NCI-H69 (cell line): ENCODE measurements around the gene NIN.
A peak's percentile ranks its signal among the peaks of the same experiment; 100 is the strongest.

ENCODE experiments used
- DNase-seq: peaks from one replicate; lab custom pipeline; 2025; lab: John Stamatoyannopoulos, UW

NIN gene

GRCh38 chr14:50792634-50793068 is 38.3 kb downstream of the NIN start:
- DNase-seq = no peak

DNA sequence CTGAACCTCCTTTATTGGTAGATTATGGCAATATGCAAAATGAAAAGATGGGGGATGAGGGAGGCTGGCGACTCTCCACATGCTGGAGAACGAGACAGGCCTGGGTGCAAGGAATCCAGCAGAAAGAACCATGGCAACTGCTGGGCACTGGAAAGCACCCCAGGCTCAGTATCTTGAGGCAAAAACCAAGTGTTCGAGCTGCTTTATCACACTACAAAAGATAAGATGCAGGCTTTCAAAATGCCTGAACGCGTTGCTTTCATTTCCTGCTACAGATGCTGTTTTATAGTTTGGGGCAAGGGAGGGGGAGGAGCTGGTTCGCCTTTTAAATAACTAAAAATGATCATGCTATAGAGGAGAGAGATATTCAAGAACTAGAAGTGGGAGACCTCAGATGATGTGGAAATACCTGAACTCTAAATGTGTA is 38.9 kb downstream of the NIN start:
- no peak for DNase-seq

- no peak for DNase-seq
These were observed 39.8 kb downstream of the NIN start for GRCh38 chr14:50791201-50791600.

- DNase-seq = no peak
These were observed 40.4 kb downstream of the NIN start for GRCh38 chr14:50790589-50790988.

DNA sequence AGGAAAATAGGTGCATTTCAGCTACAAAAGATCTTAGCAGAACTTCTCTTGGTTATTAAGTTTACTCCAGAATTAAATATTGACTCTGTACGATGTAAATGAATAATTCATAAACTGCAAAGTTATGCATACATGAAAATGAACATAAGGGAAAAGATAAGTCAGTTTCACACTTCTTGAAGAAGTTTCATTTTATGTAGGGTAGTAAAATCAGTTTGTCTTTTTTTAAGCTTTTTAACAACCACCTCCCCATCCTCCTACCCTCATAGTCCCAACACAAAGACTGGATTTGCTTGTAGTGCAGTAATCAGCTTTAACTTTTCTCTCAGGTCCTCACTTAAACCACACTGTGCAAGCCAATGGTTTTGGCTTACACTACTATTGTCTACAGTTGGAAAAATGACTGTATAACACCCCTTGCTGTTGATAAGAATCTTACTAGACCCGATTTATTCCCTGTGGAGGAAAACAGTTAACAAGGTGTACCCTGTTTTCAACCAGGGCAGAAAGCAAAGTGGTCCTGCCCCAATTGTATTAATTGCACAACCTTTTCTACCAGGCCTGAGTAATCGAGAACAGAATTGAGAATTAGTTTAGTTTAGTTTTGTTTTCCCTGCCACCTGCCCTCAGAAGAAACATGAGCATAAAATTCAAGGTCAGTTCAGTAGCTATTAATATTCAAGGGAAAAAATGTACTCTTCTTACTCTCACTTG is 44.1 kb downstream of the NIN start:
- DNase-seq = peak; percentile 65

DNA sequence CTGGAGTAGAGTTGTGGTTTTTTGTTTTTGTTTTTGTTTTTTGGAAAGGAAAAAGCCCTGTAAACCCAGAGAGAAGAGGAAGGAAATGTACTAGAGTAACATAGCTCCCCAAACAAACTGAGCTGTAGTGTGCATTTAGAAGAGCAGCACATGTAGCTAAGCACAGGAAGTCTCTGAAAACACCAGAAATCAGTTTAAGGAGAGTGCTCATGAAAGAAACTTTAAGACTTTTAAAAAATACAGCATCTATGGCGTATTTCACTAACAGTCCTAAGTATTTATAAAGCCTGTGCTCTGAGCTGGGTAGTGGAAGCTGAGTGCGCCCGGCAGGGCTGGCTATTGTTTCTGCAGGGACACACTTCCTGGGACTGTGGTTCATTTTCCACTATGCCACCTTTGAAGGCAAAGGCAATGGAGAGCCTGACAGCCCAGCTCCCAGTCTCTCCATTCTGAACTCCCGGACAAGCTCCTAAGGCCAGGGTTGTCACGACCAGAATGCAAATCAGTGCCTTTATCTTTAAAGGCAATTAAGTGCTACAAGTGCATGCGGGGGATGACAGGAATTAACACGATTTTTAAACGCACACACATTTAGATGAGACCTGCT is 45.4 kb downstream of the NIN start:
- peak; percentile 66 for DNase-seq

GRCh38 chr14:50784683-50785456 is 46.1 kb downstream of the NIN start:
- DNase-seq = peak; percentile 93

GRCh38 chr14:50783563-50783962 is 47.4 kb downstream of the NIN start:
- peak; percentile 95 for DNase-seq

- DNase-seq = no peak
These were observed 50.6 kb downstream of the NIN start for GRCh38 chr14:50780393-50780792.

- DNase-seq = no peak
These were observed 52.1 kb downstream of the NIN start for GRCh38 chr14:50778721-50779483.

DNA sequence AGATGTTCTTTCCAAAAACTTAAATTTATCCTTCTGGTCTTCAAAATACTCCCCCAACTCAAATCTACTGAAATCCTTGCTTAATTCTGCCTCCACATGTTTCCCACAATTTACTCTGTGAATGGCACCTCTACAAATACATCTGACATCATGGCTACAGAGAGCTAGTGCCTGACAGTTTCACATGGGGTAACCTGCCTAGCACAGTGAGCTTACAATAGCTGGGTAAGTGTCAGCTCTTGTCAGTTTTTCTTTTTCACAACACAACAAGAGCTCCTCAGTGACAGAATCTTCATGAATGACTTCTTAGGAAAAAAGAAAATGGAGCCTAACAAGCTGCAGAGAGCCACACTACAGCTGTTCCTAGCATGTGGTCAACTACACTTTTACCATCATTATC is 54.4 kb downstream of the NIN start:
- DNase-seq = no peak

GRCh38 chr14:50775357-50775756 is 55.6 kb downstream of the NIN start:
- no peak for DNase-seq

DNA sequence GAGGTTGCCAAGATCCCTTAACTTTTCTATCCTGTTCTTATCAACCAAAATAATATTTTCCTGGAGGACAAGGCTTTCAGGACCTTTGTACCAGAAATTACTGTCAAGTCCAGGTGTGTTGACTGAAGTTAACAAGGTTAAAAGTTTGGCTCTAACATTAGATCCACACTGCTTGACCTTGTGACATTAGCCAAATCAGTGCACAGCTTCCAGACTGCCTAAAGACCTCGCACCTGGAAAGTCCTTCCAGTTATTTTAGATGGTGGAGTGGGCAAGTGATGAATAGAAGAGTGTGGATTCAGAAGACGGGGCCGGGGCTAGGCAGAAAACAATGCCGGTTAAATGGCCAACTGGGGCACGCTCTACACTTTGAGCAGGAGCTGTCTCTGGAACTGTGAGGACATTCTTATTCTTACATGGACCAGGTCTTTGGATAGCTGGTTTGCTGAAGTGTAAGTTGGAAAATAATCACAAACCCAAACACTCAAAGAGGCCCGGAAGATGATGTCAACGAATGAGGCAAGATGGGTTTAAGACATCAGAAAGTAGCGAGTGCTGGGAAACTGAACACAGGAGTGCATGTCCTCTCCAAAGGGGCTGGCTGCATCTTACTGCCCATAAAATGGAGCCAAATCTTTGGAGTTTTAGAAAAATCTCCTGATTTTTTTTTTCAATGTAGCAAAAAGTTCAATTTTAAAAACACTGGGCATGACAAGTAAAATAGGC is 56.3 kb downstream of the NIN start:
- DNase-seq = no peak

GRCh38 chr14:50773632-50774541 is 57.1 kb downstream of the NIN start:
- peak; percentile 74 for DNase-seq

- peak; percentile 25 for DNase-seq
These were observed 58.5 kb downstream of the NIN start for GRCh38 chr14:50772412-50772811.

GRCh38 chr14:50770586-50770985 is 60.4 kb downstream of the NIN start:
- DNase-seq = no peak

DNA sequence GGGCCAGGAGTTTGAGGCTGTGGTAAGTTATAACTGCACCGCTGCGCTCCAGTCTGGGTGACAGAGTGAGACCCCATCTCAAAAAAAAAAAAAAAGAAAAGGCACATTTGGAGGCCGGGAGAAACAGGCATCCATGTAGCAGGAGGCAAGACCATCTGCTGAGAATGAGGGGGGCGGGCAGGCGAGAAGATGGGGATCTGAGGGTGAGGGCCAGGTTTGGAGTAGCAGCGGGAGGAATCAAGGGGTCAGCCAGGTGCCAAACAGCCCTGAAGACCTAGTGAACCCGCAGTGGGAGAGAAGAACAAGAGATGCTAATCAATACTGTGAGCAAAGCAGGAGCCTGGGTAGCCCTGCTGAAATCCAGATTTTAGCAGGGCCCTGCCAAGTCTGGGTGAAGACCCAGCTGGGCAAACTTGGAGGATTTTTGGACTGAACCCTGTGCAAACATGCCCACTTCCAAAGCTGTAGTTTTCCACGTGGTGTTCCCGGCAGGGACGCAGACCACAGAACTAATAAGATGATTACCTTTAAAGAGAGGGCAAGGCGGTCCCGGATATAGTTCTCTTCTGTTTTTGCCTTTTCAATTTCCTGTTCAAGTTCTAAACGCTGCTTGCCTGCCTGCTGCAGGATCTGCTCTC is 61.0 kb downstream of the NIN start:
- DNase-seq = no peak

- DNase-seq = no peak
These were observed 62.3 kb downstream of the NIN start for GRCh38 chr14:50768680-50769079.

DNA sequence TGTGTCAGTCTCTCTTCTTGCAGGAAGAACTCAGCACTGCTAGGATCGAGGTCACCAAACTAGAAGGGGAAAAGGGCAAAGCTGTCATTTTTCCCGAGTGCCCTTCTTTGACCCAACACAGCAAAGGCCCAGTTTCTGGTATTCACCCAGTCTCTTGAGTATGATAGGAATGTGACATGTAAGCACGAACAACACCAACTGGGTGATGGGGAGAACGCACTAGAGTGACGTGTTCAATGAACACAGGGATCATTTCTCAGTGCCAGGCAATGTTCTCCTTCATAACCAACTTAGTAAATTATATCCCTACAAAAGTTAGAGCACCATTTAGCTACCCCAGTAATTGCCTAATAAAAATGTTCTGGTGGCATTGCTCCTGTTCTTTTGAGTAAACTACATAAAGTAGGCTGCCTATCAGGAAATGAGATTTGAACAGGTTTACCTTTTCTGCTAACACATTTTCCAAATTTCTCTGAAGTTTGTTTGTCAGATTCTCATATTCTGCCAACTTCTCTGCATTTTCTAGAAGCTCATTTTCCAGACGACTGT is 64.5 kb downstream of the NIN start:
- DNase-seq = no peak
